NCI-H146 (cell line): ENCODE measurements around the gene PAQR3.
"Not testable (repeated sequence)": the region's sequence is repeated elsewhere in the genome, so short reads cannot be mapped to it uniquely, and the experiment has no call there.

Experiments
- DNase-seq: peaks from one replicate; lab custom pipeline; 2025; lab: John Stamatoyannopoulos, UW

Gene PAQR3

GRCh38 chr4:78926826-78927225 lies 12.4 kb downstream of the PAQR3 start:
- DNase-seq: no peak

- DNase-seq: no peak
Measured at GRCh38 chr4:78923464-78924312, 15.6 kb downstream of the PAQR3 start.

GRCh38 chr4:78922207-78922606 lies 17.0 kb downstream of the PAQR3 start:
- DNase-seq: no peak

DNA sequence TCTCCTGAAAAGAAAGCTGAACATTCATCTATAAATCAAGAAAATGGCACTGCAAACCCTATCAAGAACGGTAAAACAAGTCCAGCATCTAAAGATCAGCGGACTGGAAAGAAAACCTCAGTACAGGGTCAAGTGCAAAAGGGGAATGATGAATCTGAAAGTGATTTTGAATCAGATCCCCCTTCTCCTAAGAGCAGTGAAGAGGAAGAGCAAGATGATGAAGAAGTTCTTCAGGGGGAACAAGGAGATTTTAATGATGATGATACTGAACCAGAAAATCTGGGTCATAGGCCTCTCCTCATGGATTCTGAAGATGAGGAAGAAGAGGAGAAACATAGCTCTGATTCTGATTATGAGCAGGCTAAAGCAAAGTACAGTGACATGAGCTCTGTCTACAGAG lies 28.6 kb downstream of the PAQR3 start:
- DNase-seq: no peak

DNA sequence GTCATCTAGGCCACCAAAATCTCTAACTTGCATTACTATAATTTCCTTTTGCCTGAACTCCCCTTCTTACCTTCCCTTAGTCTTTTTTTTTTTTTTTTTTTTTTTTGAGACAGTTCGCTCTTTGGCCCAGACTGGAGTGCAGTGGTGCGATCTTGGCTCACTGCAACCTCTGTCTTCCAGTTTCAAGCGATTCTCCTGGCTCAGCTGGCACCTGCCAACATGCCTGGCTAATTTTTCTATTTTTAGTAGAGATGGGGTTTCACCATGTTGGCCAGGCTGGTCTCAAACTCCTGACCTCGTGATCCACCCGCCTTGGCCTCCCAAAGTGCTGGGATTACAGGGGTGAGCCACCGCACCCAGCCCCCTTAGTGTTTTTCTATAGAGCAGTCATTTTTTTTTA lies 30.3 kb downstream of the PAQR3 start:
- not testable (repeated sequence) for DNase-seq

DNA sequence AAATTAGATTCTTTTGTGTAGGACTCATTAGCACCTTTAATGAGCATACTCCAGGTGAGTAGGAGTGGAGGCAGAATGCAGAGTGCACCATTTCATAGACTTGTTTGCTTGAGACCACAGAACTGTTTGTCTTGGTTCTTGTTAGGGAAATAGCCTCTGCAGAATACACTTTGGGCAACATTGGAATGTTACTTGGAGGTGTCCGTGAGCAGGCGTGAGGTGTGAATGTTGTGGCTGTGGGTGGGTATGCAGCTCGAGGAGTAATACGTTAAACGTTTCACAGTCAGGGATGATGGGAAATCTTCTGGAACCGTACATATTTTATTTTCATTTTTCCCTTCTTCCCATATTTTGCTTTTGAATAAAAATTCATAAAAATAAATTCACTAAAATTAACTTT lies 31.6 kb downstream of the PAQR3 start:
- DNase-seq: no peak

DNA sequence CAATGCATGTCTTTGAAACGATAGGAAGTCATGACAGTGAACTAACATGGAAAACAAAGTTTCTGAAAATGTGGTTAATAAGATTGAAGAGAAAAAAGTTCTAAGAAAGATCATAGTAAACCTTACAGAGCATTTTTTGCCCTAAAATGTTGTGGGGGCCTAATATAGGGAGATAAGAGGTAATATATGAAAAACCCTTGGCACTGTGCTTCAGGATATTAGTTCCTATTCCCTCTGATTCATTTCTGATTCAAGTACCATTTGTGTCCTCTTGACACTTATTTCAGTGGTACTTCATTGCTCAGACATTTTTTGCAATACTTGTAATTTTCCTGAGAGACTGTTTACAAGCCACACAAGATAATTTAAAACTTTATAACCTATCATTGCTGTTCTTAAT lies 35.1 kb downstream of the PAQR3 start:
- DNase-seq: no peak

- DNase-seq: no peak
Measured at GRCh38 chr4:78902298-78902697, 36.9 kb downstream of the PAQR3 start.

GRCh38 chr4:78901882-78902281 lies 37.4 kb downstream of the PAQR3 start:
- DNase-seq: no peak

GRCh38 chr4:78899302-78899701 lies 39.9 kb downstream of the PAQR3 start:
- no peak for DNase-seq

DNA sequence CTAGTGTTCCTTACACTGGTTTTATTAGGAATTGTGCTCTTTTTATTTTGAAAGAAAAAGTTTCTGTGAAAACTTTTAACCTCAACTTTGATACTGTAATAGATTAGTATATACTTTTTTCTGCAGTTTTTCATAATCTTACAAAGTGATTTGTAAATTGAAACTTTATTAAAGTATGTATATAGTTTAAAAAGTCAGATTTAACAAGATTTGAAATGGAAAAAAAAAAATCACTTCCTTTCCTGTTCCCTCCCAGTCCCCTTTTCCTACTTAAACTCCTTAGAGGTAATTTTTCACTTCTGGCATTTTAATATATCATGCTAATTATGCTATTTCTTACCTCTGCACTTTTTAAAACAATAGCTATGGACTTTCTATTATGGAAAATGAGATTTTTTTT lies 49.3 kb downstream of the PAQR3 start:
- DNase-seq: no peak

DNA sequence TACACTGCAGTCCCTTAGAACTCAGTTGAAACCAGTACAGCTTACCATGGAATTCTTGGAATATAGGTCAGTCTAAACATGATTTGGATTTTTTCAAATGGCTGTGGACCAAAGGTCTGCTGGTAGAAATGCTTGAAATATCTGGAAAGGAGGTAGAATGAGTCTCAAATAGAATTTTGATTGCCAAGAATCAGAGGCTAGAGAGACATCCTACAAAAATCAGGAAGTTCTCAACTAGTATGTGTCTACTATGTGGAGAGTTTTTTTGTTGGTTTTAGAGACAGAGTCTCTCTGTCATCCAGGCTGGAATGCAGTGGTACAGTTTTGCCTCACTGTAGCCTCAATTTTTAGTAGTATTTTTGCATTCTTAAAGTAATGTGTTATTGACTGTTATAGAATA lies 53.6 kb downstream of the PAQR3 start:
- DNase-seq: no peak

DNA sequence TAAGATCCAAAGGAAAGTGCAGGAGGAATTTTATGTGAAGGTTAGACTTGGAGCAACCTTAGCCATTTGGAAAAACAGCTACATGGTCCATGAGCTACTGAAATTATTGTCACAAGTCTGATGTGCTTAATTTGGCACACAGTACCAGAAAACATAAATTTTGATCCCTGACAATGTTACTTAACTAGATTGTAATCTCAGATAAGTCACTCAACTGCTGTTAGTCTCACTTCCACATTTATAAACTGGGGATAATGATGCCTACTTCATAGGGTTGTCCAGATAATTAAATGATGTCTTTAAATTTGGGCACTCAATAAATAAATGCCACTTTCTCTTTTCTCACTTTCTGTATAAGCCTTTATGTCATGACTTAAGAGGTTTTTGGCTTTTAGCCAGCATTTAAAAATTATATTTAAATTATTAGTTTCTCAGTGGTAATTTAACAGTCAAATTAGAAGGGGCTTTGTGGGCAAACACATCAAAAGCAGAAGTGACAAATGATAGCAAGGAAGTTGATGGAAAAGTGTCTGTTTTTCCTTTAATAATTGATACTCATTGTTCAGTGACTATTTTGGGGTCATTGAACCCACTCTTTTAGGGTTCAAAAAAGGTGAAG lies 58.3 kb downstream of the PAQR3 start:
- DNase-seq: no peak

DNA sequence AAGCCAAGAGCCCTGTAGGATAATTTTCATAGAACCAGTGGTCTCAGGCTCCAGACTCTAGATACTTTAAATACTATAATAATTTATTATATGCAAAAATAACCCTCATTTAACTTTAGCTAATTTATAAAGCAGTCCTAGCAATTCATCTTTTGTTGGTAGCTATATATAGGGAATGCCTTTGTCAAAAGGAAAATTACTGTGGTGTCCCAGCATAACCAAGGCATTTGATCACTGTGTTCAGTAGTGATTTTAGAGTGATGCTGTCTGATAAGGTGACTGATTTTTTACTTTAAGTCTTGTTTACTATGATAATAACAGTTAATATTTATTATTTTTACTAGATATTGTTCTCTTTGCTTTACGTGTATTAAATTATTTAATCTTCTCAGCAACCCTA lies 61.2 kb downstream of the PAQR3 start:
- no peak for DNase-seq

DNA sequence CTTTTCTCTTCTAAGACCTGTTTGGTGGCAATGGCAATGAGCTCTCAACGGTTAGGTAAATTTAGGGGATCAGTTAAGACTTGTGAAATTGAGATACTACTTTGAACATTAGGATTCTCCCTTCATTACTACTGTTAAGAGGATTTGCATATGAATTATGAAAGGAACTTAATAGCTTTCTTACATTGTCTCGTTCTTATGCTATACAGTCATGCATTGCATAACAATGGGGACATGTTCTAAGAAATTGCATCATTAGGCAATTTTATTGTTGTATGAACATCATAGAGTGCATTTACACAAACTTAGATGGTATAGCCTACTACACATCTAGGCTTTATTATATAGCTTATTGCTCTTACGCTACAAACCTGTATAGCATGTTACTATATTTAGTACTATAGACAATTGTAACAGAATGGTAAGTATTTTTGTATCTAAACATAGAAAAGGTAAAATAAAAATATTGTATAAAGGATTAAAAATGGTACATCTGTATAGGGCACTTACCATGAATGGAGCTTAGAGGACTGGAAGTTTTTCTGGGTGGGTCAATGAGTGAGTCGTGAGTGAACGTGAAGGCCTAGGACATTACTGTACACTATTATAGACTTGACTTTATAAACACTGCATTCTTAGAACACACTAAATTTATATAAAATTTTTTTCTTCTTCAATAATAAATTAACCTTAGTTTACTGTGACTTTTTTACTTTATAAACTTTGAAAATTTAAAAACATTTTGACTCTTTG lies 62.5 kb downstream of the PAQR3 start:
- no peak for DNase-seq

DNA sequence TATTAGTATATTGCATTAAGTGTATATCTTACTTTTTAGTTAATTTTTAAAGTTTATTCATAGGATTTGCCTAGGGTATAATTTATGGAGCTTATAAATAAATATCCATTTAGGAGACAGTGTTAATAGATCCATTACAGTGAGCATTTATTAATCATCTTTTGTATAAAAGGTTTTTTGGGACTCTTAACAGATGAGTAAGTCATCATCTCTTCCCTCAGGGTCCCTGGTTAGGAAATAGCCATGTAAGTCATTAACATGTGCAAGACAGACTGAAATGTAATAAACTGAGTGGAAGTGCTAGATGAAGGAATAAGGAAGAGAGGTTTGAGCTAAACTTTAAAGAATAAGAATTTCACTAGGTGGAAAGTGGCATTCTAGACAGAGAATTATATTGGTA lies 69.2 kb downstream of the PAQR3 start:
- no peak for DNase-seq

- not testable (repeated sequence) for DNase-seq
Measured at GRCh38 chr4:78868712-78869111, 70.5 kb downstream of the PAQR3 start.

DNA sequence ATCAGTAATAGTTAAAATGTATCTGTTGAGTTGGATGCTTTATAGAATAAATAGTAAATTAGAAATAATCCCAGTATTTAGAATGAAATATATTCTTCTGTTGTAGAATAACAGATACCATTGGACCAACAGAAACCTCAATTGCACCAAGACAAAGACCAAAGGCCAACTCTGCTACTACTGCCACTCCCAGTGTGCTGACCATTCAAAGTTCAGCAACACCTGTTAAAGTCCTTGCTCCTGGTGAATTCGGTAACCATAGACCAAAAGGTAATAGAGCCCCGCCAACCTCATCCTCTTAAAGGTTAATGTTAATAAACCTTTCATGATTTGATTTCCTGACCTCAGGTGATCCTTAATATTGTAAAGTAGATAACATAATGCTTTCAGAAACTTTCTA lies 73.8 kb downstream of the PAQR3 start:
- no peak for DNase-seq

GRCh38 chr4:78864405-78865024 lies 74.7 kb downstream of the PAQR3 start:
- DNase-seq: peak; percentile 69

GRCh38 chr4:78863991-78864390 lies 75.2 kb downstream of the PAQR3 start:
- no peak for DNase-seq

DNA sequence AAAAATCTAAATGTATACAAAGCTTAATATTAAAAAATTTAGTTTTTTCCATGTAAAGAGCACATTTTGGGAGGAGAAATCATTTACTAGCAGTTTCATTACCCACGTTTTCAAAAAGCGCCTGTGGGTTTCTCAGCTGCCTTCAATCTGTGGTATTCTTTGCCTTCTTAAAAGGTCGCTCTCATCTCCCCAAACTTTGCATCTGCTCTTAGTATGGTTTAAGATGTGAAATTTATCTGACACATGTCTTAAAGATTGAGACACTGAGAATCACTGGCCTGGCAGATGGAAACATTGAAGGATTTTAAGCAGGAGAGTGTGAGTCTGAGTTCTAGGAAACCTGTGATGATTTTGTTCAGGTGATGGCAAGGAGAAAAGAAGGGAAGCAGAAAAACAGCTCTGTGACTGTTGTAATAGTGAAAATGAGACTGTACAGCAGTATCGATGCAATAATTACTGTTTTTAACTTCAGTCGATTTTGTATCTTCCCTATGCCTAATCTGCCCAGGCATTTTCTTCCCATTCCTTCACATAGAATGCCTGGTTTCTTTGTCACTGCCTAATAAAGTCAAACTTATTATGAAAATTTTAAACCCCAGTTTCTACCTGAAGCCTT lies 75.9 kb downstream of the PAQR3 start:
- DNase-seq: no peak

GRCh38 chr4:78862314-78862737 lies 76.9 kb downstream of the PAQR3 start:
- no peak for DNase-seq
